ENCODE measurements around the gene RNF215.

Gene RNF215

DNA sequence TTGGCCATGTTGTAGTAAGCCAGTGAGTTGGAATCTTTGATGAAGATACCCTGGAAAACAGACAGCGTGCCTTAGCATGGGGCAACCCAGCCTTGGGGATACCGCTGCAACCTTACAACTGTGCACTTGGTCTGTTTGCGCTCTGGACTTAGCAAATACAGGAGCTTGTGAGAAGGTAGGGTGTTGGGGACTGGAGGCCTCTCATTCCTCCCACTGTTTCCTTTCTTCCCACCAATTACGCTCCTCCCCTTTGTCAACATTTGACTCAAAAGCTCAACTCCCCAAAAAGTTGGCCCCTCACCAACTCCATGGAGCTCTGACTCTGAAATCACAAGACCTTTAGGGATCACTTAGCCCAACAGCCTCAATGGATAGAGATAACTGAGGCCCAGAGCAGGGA lies 52.6 kb downstream of the RNF215 start:
- DNase-seq (ENCODE audit: low read depth), result no peak
- TF ChIP-seq, protein P1, sequence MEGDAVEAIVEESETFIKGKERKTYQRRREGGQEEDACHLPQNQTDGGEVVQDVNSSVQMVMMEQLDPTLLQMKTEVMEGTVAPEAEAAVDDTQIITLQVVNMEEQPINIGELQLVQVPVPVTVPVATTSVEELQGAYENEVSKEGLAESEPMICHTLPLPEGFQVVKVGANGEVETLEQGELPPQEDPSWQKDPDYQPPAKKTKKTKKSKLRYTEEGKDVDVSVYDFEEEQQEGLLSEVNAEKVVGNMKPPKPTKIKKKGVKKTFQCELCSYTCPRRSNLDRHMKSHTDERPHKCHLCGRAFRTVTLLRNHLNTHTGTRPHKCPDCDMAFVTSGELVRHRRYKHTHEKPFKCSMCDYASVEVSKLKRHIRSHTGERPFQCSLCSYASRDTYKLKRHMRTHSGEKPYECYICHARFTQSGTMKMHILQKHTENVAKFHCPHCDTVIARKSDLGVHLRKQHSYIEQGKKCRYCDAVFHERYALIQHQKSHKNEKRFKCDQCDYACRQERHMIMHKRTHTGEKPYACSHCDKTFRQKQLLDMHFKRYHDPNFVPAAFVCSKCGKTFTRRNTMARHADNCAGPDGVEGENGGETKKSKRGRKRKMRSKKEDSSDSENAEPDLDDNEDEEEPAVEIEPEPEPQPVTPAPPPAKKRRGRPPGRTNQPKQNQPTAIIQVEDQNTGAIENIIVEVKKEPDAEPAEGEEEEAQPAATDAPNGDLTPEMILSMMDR (IDR thresholded peaks at IDR 0.05; ENCODE audit: insufficient read depth, low read depth, low read length, missing control alignments), result no peak

DNA sequence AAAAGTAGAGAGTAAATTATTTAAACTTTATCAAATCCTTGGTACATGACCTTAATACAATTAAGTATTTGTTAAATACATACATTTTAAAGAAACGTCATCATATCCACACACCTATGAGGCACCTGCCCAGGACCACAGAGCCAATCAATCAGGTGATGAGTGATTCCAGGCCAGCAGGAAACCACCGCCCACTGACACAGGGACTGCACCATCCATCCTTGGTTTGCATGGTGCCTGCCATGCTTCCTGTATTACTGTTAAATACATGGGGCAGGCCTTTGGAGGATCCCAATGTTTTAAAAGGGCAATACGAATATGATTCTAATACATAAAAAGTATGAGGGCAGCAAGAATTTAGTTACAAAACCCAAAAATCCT lies 53.5 kb downstream of the RNF215 start:
- TF ChIP-seq, protein P1 (IDR thresholded peaks at IDR 0.05; ENCODE audit: insufficient read depth, low read depth, low read length, missing control alignments), result no peak
- no peak for DNase-seq (ENCODE audit: low read depth)
- H3K4me3 ChIP-seq (ENCODE audit: low read length), result no peak overlapping the region

More for the DNA sequence above, 52.6 kb downstream of the RNF215 start:
- H3K4me3 ChIP-seq (ENCODE audit: low read length), result no peak overlapping the region

DNA sequence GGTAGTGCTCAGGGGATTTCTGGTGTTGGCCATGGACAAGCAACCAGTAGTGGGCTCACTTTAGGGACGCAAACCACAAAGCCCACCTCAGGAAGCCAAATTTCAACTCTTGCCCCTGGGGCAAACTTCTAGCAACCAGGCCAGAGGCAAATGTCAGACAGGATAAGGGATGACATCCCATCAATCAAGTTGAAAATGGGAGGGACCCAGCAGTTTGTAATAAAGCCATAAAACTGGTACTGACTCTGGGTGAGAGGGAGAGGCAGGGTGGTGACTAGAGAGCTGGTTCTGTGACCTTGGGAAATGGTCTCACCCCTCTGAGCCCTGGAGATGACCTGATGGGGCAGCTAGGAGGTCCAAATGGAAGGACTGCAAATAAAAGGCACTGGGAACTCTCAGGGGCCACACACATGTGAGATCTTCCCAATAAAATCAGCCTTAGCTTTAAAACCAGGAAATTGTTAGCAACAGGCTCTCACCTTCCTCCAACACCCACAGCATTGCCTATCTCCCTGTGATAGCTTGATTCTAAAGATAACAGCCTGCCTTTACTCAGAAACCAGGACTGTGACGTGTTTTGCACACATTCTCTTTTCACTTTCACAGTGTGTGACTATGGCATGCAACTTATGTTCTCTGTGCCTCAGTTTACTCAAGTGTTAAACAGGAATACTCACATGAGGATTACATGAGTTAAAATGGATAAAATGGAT lies 54.1 kb downstream of the RNF215 start:
- H3K4me3 ChIP-seq (ENCODE audit: low read length), result no peak overlapping the region
- DNase-seq (ENCODE audit: low read depth), result no peak
- TF ChIP-seq, protein P1 (IDR thresholded peaks at IDR 0.05; ENCODE audit: insufficient read depth, low read depth, low read length, missing control alignments), result no peak

DNA sequence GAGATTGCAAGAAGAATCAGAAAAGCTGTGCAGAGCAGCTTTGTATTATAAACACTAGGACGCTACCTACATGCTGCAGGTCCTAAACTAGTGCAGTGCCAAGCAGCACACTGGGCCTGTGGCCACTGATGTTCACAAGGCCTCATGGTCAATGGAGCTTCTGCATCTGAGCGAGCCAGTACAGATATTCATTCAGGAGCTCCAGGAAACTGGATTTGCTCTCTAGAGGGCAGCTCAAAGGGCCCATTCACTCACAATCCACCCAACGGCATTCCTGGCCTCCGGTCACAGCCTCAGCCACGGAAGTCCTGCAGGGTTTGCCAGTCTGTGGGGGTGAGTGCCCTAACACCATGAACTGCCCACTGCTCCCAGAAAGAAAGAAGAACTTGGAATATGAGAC lies 54.7 kb downstream of the RNF215 start:
- DNase-seq (ENCODE audit: low read depth), result no peak
- TF ChIP-seq, protein P1 (IDR thresholded peaks at IDR 0.05; ENCODE audit: insufficient read depth, low read depth, low read length, missing control alignments), result no peak
- no peak overlapping the region for H3K4me3 ChIP-seq (ENCODE audit: low read length)
